ENCODE data around the gene LITAF.

The LITAF gene

DNA sequence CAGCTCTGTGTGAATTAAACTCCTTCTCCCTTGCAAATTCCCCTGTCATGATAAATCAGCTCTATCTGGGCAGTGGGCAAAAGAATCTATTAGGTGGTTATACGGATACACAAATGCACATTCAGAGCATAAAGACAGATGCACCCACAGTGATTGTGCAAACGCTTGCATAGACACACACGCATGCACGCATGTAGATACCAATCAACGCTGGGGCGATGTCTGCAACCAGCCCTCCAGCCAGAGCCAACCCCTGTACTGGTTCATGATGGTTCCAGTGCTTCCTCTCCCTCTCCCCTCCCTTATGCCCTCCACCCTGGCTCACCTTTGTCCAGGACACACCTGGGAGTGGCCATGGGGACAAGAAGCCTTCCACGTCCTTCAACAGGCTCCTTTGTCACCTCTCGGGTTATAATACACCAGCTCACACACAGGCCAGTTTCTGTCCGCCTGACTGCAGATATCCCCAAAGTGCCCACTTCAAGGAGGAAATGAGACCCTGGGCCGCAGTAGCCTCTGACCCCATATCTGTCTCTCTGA lies 48.5 kb upstream of the LITAF start:
- H3K27me3 ChIP-seq (ENCODE audit: low read length) = no peaks in the 10 kb centered on the region
- no peak overlapping the region for H3K27ac ChIP-seq (ENCODE audit: low read depth, low read length)
- TF ChIP-seq, protein P1, sequence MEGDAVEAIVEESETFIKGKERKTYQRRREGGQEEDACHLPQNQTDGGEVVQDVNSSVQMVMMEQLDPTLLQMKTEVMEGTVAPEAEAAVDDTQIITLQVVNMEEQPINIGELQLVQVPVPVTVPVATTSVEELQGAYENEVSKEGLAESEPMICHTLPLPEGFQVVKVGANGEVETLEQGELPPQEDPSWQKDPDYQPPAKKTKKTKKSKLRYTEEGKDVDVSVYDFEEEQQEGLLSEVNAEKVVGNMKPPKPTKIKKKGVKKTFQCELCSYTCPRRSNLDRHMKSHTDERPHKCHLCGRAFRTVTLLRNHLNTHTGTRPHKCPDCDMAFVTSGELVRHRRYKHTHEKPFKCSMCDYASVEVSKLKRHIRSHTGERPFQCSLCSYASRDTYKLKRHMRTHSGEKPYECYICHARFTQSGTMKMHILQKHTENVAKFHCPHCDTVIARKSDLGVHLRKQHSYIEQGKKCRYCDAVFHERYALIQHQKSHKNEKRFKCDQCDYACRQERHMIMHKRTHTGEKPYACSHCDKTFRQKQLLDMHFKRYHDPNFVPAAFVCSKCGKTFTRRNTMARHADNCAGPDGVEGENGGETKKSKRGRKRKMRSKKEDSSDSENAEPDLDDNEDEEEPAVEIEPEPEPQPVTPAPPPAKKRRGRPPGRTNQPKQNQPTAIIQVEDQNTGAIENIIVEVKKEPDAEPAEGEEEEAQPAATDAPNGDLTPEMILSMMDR (IDR thresholded peaks at IDR 0.05; ENCODE audit: insufficient read depth, low read length, poor library complexity, severe bottlenecking) = no peak
- TF ChIP-seq EZH2phosphoT487 (conservative IDR thresholded peaks at IDR 0.05; ENCODE audit: low read length) = no peak
- H3K9me3 ChIP-seq (ENCODE audit: insufficient read depth, low read length) = no peaks in the 10 kb centered on the region
- H2AFZ ChIP-seq (ENCODE audit: low read depth, low read length, severe bottlenecking) = no peak overlapping the region
- H4K20me1 ChIP-seq (ENCODE audit: low read depth, low read length) = no peaks in the 10 kb centered on the region
- no peaks in the 10 kb centered on the region for H3K79me2 ChIP-seq (ENCODE audit: insufficient read depth, low read length)
- H3K4me3 ChIP-seq (ENCODE audit: insufficient read depth, low read length, poor library complexity, severe bottlenecking) = no peak overlapping the region
- H3K4me2 ChIP-seq (ENCODE audit: low read depth, low read length, poor library complexity, severe bottlenecking) = no peak overlapping the region
- H3F3A ChIP-seq (ENCODE audit: insufficient read depth) = no peaks in the 10 kb centered on the region
- H3K9me2 ChIP-seq (replicated peaks; ENCODE audit: insufficient read depth, low read length) = no peaks in the 10 kb centered on the region
- H3K9ac ChIP-seq (ENCODE audit: low read length) = no peak overlapping the region
- H3K36me3 ChIP-seq (ENCODE audit: low read length) = no peaks in the 10 kb centered on the region

DNA sequence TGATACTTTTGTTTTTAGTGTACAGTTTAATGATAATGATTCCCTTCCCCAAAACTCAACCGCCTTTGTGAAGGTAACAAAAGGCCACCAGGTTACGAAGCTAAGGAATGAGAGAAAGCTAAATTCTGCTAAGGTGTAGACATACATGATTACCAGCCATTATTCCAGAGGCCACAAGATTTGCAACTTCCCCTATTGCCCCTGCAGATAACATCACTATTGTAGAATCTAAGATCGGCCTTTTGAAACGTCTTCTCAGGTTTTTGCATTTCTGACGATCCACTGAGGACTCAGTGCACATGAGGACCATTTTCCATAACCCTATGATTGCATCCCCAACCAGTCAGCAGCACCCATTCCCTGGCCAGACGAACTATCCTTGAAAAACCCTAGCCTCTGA lies 47.6 kb upstream of the LITAF start:
- Histone ChIP-seq H3K9me2 (replicated peaks; ENCODE audit: insufficient read depth, low read length) (no peaks in the 10 kb centered on the region), H3K4me2 (ENCODE audit: low read depth, low read length, poor library complexity, severe bottlenecking) (no peak overlapping the region), H4K20me1 (ENCODE audit: low read depth, low read length) (no peaks in the 10 kb centered on the region), H3K79me2 (ENCODE audit: insufficient read depth, low read length) (no peaks in the 10 kb centered on the region), H3K9me3 (ENCODE audit: insufficient read depth, low read length) (no peaks in the 10 kb centered on the region), H3K27ac (ENCODE audit: low read depth, low read length) (no peak overlapping the region), H3K9ac (ENCODE audit: low read length) (no peak overlapping the region), H3F3A (ENCODE audit: insufficient read depth) (no peaks in the 10 kb centered on the region), H3K27me3 (ENCODE audit: low read length) (no peaks in the 10 kb centered on the region), H3K36me3 (ENCODE audit: low read length) (no peaks in the 10 kb centered on the region), H2AFZ (ENCODE audit: low read depth, low read length, severe bottlenecking) (no peak overlapping the region), H3K4me3 (ENCODE audit: insufficient read depth, low read length, poor library complexity, severe bottlenecking) (no peak overlapping the region)
- TF ChIP-seq EZH2phosphoT487 (conservative IDR thresholded peaks at IDR 0.05; ENCODE audit: low read length) = no peak
- TF ChIP-seq, protein P1 (IDR thresholded peaks at IDR 0.05; ENCODE audit: insufficient read depth, low read length, poor library complexity, severe bottlenecking) = no peak

DNA sequence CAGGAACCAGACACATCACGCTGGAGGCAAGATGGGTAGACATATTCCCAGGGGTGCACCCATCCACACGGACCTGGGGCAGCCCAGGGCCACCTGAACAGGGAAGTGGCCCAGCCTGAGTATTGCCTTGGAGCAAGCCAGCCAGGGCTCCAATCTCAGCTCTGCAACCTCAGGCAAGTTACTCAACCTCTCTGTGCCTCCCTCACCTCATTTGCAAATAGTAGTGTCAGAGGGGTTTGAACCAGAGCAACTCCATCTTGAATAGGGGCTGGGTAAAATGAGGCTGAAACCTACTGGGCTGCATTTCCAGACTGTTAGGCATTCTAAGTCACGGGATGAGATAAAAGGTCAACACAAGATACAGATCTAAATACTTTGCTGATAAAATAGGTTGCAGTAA lies 46.4 kb upstream of the LITAF start:
- no peak overlapping the region for H3K4me2 ChIP-seq (ENCODE audit: low read depth, low read length, poor library complexity, severe bottlenecking)
- no peak overlapping the region for H3K9ac ChIP-seq (ENCODE audit: low read length)
- TF ChIP-seq, protein P1 (IDR thresholded peaks at IDR 0.05; ENCODE audit: insufficient read depth, low read length, poor library complexity, severe bottlenecking) = no peak
- no peak for TF ChIP-seq EZH2phosphoT487 (conservative IDR thresholded peaks at IDR 0.05; ENCODE audit: low read length)

More for the DNA sequence above, 46.4 kb upstream of the LITAF start:
- Histone ChIP-seq H3K36me3 (ENCODE audit: low read length) (no peaks in the 10 kb centered on the region), H3K27ac (ENCODE audit: low read depth, low read length) (no peak overlapping the region), H3K79me2 (ENCODE audit: insufficient read depth, low read length) (no peaks in the 10 kb centered on the region), H3K9me2 (replicated peaks; ENCODE audit: insufficient read depth, low read length) (no peaks in the 10 kb centered on the region), H2AFZ (ENCODE audit: low read depth, low read length, severe bottlenecking) (no peak overlapping the region), H4K20me1 (ENCODE audit: low read depth, low read length) (no peaks in the 10 kb centered on the region), H3K9me3 (ENCODE audit: insufficient read depth, low read length) (no peaks in the 10 kb centered on the region), H3K4me3 (ENCODE audit: insufficient read depth, low read length, poor library complexity, severe bottlenecking) (no peak overlapping the region), H3F3A (ENCODE audit: insufficient read depth) (no peaks in the 10 kb centered on the region), H3K27me3 (ENCODE audit: low read length) (no peaks in the 10 kb centered on the region)

Data from SU-DHL-6 (cell line).